22Rv1 (cell line): ENCODE data around the gene PMP22.

Experiments used
- H3K27ac ChIP-seq: fragments of 450-650 bp; 2 replicates; pipeline ENCODE4 v1.5.1; 2017
- ZFX ChIP-seq: fragments of 450-650 bp; IDR thresholded peaks from 2 replicates; pipeline ENCODE4 v1.6.1; 2017; ENCODE audit warnings: antibody characterized with exemption, borderline replicate concordance
- TF ChIP-seq, protein P1 (sequence below): fragments of 450-650 bp; IDR thresholded peaks from 2 replicates; pipeline ENCODE4 v1.5.1; 2017; ENCODE audit warnings: mild to moderate bottlenecking

The PMP22 gene

GRCh38 chr17:15303268-15303667 is 38.1 kb upstream of the PMP22 start:
- TF ChIP-seq, protein P1, sequence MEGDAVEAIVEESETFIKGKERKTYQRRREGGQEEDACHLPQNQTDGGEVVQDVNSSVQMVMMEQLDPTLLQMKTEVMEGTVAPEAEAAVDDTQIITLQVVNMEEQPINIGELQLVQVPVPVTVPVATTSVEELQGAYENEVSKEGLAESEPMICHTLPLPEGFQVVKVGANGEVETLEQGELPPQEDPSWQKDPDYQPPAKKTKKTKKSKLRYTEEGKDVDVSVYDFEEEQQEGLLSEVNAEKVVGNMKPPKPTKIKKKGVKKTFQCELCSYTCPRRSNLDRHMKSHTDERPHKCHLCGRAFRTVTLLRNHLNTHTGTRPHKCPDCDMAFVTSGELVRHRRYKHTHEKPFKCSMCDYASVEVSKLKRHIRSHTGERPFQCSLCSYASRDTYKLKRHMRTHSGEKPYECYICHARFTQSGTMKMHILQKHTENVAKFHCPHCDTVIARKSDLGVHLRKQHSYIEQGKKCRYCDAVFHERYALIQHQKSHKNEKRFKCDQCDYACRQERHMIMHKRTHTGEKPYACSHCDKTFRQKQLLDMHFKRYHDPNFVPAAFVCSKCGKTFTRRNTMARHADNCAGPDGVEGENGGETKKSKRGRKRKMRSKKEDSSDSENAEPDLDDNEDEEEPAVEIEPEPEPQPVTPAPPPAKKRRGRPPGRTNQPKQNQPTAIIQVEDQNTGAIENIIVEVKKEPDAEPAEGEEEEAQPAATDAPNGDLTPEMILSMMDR, result no peak
- TF ChIP-seq ZFX, result no peak
- no peak overlapping the region for H3K27ac ChIP-seq

- H3K27ac ChIP-seq, result no peak overlapping the region
- TF ChIP-seq, protein P1, result no peak
- no peak for TF ChIP-seq ZFX
Measured at GRCh38 chr17:15301845-15302244, 36.7 kb upstream of the PMP22 start.

GRCh38 chr17:15298176-15298575 is 33.0 kb upstream of the PMP22 start:
- H3K27ac ChIP-seq, result no peak overlapping the region

DNA sequence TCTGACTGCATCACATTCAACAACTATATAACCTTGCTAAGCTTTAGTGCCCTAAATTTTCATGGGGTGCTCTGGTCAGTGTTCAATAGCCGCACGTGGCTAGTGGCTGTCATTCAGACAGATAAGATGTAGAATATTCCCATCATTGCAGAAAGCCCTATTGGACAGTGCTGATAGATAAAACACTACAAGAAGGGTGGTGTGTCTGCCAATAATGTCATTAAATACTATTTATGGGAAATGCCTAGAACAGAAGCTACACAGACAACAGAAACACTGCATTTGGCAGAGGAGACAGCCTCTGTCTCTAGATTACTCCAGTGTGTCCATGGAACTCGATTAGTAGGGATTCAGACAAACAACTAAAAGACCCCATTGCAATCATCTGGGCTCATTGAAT is 28.4 kb upstream of the PMP22 start:
- H3K27ac ChIP-seq, result no peak overlapping the region
- TF ChIP-seq, protein P1, result no peak
- no peak for TF ChIP-seq ZFX

More at GRCh38 chr17:15298176-15298575, 33.0 kb upstream of the PMP22 start:
- TF ChIP-seq ZFX, result no peak
- TF ChIP-seq, protein P1, result no peak

DNA sequence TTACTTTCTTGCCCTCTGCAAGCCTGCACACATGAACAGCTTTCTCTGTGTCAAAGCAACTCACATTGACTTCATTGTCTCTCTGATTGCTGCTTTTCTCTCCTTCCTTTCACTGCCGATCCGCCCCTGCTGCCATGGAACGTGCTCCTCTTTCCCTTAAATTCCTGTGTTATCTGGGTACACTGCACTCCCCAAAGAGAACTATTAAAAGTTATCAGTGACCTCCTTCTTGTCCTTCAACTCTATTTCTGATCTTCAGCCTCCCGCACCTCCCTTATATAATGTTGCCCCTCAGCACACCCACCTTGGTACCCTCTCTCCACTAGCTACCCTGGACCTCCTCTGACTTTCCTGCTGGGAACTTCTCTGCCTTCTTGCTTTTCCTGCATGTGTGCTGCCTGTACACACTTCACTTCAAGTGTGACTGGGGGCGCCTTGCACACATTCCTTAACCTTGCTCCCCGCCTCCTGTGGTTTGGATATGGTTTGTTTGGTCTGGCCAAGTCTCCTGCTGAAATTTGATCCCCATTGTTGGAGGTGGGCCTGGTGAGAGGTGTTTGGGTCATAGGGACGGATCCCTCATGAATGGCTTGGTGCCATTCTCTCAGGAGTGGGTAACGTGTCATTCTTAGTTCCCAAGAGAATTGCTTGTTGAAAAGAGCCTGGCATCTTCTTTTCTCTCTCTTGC is 26.7 kb upstream of the PMP22 start:
- no peak overlapping the region for H3K27ac ChIP-seq
- TF ChIP-seq ZFX, result no peak
- TF ChIP-seq, protein P1, result no peak

GRCh38 chr17:15290605-15291004 is 25.5 kb upstream of the PMP22 start:
- no peak overlapping the region for H3K27ac ChIP-seq
- no peak for TF ChIP-seq ZFX
- TF ChIP-seq, protein P1, result no peak

GRCh38 chr17:15289285-15290183 is 24.4 kb upstream of the PMP22 start:
- no peak overlapping the region for H3K27ac ChIP-seq
- TF ChIP-seq ZFX, result no peak
- TF ChIP-seq, protein P1, result no peak
